Fibroblast of lung (primary cell): ENCODE results near the gene PRICKLE1. TPM values are rescaled to one million over a fixed set of nuclear protein-coding genes. Genes with fewer than 3 reads are reported as not detected.

Experiments used
- DNase-seq, 2 donors: peaks; one replicate each; pipeline versions ENCODE4 v3.0.0 to v3.0.0-alpha.2; 2010; ENCODE audit warnings: low read depth in 2 of 2
- H2AFZ ChIP-seq: 2 replicates; pipeline ENCODE4 v1.5.1; 2012; ENCODE audit warnings: low read length, control low read depth, inconsistent platforms
- H3K27ac ChIP-seq: 2 replicates; pipeline ENCODE4 v1.5.1; 2011; ENCODE audit warnings: low read length, control low read depth; ENCODE audit not compliant: insufficient read depth
- H3K27me3 ChIP-seq: 2 replicates; pipeline ENCODE4 v1.5.1; 2011; ENCODE audit warnings: mild to moderate bottlenecking, low read length; ENCODE audit not compliant: control insufficient read depth, insufficient read depth
- H3K36me3 ChIP-seq: 2 replicates; pipeline ENCODE4 v1.5.1; 2011; ENCODE audit warnings: low read length; ENCODE audit not compliant: control insufficient read depth, insufficient read depth
- H3K4me1 ChIP-seq: 2 replicates; pipeline ENCODE4 v1.5.1; 2011; ENCODE audit warnings: low read length; ENCODE audit not compliant: control insufficient read depth, insufficient read depth; ENCODE audit errors: extremely low read depth
- H3K4me2 ChIP-seq: 2 replicates; pipeline ENCODE4 v1.5.1; 2011; ENCODE audit warnings: low read length, control low read depth; ENCODE audit not compliant: insufficient read depth; ENCODE audit errors: extremely low read depth
- H3K4me3 ChIP-seq, 4 experiments: fragments of 200-600 bp in 1 of 4; sonication (generic) in 1 of 4; replicated peaks in 1 of 4; 2 replicates each; pipeline ENCODE4 v1.5.1; 2011 to 2016; ENCODE audit warnings: low read length in 4 of 4, low read depth in 3 of 4, mild to moderate bottlenecking in 3 of 4, control low read depth in 2 of 4, inconsistent platforms in 1 of 4, mixed read lengths in 1 of 4; ENCODE audit not compliant: insufficient read depth in 1 of 4; ENCODE audit errors: control extremely low read depth in 1 of 4
- H3K79me2 ChIP-seq: 2 replicates; pipeline ENCODE4 v1.5.1; 2012; ENCODE audit warnings: mild to moderate bottlenecking, low read length, inconsistent platforms; ENCODE audit not compliant: control insufficient read depth, insufficient read depth
- H3K9ac ChIP-seq: 2 replicates; pipeline ENCODE4 v1.5.1; 2011; ENCODE audit warnings: mild to moderate bottlenecking, low read length, control low read depth; ENCODE audit not compliant: insufficient read depth
- H3K9me3 ChIP-seq: 2 replicates; pipeline ENCODE4 v1.5.1; 2012; ENCODE audit warnings: low read depth, low read length; ENCODE audit not compliant: control insufficient read depth, insufficient read depth
- H4K20me1 ChIP-seq: 2 replicates; pipeline ENCODE4 v1.5.1; 2011; ENCODE audit warnings: low read length; ENCODE audit not compliant: control insufficient read depth, insufficient read depth; ENCODE audit errors: extremely low read depth
- EZH2 ChIP-seq: IDR thresholded peaks from 2 replicates; pipeline ENCODE4 v1.5.1; 2012; ENCODE audit warnings: low read length, control low read depth, mild to moderate bottlenecking; ENCODE audit errors: missing control alignments
- polyA plus RNA-seq, 2 donors: library from polyadenylated mRNA; depleted of rRNA in 1 of 2; stranded (reverse) in 1 of 2; unstranded in 1 of 2; fragments of >200 nt; gene quantifications; 2 replicates each; pipeline ENCODE4 v1.2.1, GENCODE V29; 2011 to 2012; ENCODE audit warnings: missing spikeins in 1 of 2
- total RNA-seq: library from RNA; depleted of rRNA; stranded (reverse); fragments of >200 nt; gene quantifications from 2 replicates; pipeline ENCODE4 v1.2.1, GENCODE V29; 2014
- TF ChIP-seq, protein P1 (sequence below), 2 donors: IDR thresholded peaks in 1 of 2; conservative IDR thresholded peaks in 1 of 2; 1 replicate in 1 of 2; 2 replicates in 1 of 2; pipeline ENCODE4 v1.5.1; 2011 to 2012; ENCODE audit warnings: low read length in 2 of 2, control low read depth in 1 of 2, inconsistent platforms in 1 of 2, low read depth in 1 of 2, mild to moderate bottlenecking in 1 of 2

The PRICKLE1 gene
- total and polyA plus RNA-seq, 2 donors (not counting 1 experiment from before 2014, with no cell fraction given) = 3.4 to 9.6 TPM

DNA sequence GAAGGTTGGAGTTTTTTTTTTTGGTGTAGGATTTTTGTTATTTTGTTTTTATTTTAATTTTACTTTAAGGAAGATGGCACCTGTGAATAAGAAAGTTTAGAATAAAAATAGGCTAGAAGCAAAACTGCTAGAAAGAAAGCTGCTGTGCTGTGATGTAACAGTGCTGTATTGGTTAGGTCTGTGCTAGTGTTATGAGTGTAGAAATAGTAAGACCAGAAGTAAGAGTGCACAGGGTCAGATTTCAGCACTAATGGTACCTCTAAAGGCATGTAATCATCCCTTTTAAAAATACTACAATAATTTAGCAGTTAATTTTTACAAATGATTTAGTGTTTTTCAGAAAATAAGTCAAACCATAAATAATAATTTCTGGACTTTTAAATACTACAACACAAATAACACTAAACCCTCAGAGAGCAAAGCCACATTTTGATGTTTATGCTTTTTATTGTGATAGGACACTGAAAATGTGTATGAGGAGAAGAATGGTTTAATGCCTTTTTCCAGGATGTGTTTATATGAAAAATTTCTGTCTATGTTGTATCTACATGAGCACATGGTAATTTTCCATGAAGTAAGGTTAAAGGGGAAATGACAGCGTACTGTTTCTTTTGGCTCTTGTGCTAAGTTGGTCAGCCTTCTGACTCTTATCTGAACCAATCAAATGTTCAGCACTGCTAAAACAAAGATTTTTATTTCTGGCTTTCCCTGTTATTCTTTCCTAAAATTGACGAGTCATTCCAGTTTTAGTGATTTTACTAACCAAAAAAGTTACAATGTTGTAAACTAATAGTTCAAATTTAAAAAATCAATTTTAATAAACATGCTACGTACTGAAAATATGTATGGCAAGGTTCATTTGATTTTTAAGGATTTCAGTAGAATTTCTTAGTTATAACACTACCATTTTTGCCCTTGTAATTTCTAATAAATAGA is 167.4 kb downstream of the PRICKLE1 start:
- no peak overlapping the region for H3K9ac ChIP-seq
- no peaks in the 10 kb centered on the region for H3K27me3 ChIP-seq
- TF ChIP-seq, protein P1, sequence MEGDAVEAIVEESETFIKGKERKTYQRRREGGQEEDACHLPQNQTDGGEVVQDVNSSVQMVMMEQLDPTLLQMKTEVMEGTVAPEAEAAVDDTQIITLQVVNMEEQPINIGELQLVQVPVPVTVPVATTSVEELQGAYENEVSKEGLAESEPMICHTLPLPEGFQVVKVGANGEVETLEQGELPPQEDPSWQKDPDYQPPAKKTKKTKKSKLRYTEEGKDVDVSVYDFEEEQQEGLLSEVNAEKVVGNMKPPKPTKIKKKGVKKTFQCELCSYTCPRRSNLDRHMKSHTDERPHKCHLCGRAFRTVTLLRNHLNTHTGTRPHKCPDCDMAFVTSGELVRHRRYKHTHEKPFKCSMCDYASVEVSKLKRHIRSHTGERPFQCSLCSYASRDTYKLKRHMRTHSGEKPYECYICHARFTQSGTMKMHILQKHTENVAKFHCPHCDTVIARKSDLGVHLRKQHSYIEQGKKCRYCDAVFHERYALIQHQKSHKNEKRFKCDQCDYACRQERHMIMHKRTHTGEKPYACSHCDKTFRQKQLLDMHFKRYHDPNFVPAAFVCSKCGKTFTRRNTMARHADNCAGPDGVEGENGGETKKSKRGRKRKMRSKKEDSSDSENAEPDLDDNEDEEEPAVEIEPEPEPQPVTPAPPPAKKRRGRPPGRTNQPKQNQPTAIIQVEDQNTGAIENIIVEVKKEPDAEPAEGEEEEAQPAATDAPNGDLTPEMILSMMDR (conservative IDR thresholded peaks at IDR 0.05 in 1 of 2, IDR thresholded peaks at IDR 0.05 in 1 of 2; ENCODE audit: low read depth in 1 of 2, low read length in 2 of 2) = no peak
- TF ChIP-seq EZH2 = no peak
- H3K4me1 ChIP-seq = no peaks in the 10 kb centered on the region
- H3K27ac ChIP-seq = peak overlapping the region; percentile 18
- H3K36me3 ChIP-seq = peaks cover 2% of the 10 kb centered on the region
- H2AFZ ChIP-seq = no peak overlapping the region
- peak overlapping the region; percentile 62 for H3K4me2 ChIP-seq
- H4K20me1 ChIP-seq = no peaks in the 10 kb centered on the region
- no peaks in the 10 kb centered on the region for H3K79me2 ChIP-seq
- H3K4me3 ChIP-seq = no peak overlapping the region
- DNase-seq = peak; percentile 80 to 82
- no peaks in the 10 kb centered on the region for H3K9me3 ChIP-seq

DNA sequence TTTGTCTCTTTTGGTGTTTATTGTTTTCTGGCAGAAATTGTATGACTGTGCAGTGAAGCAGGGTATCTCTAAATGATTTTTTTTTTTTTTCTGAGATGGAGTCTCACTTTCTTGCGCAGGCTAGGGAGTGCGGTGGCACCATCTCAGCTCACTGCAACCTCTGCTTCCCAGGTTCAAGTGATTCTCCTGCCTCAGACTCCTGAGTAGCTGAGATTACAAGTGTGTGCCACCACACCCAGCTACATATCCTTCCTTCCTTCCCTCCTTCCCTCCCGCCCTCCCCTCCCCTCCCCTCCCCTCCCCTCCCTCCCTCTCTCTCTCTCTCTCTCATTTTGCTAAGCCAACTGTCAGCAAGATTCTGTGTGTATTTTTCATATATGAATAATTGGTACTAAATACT is 169.2 kb downstream of the PRICKLE1 start:
- Histone ChIP-seq H3K4me1 (no peaks in the 10 kb centered on the region), H3K4me3 (no peak overlapping the region), H3K9me3 (no peaks in the 10 kb centered on the region), H3K27me3 (no peaks in the 10 kb centered on the region), H3K4me2 (no peak overlapping the region), H4K20me1 (no peaks in the 10 kb centered on the region), H3K9ac (no peak overlapping the region), H3K36me3 (peaks cover 2% of the 10 kb centered on the region), H3K79me2 (no peaks in the 10 kb centered on the region), H2AFZ (no peak overlapping the region), H3K27ac (no peak overlapping the region)
- TF ChIP-seq, protein P1 (conservative IDR thresholded peaks at IDR 0.05 in 1 of 2, IDR thresholded peaks at IDR 0.05 in 1 of 2; ENCODE audit: low read depth in 1 of 2, low read length in 2 of 2) = no peak
- no peak for TF ChIP-seq EZH2
- DNase-seq = no peak

DNA sequence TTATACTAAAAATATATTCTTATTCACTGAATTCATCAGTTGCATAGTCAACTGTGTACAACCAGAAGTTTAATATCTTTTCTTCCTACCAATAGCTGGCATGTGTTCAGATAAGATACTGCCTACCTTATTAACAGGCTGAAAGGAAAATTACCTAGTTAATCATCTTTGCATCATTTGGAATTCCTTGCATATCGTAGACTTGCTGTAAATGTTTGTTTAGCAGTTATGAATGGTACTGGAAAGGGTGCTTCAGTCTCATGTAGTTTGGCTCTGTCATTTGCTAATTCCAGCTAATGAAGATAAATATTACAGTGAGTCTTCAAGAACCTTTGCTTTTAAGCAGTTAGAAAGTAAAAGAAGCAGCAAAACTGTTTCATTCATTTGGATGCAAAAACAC is 179.2 kb downstream of the PRICKLE1 start:
- Histone ChIP-seq H3K4me2 (no peak overlapping the region), H3K4me1 (no peaks in the 10 kb centered on the region), H3K27ac (no peak overlapping the region), H3K4me3 (no peak overlapping the region), H3K79me2 (no peaks in the 10 kb centered on the region), H3K36me3 (no peaks in the 10 kb centered on the region), H3K9me3 (no peaks in the 10 kb centered on the region), H3K27me3 (no peaks in the 10 kb centered on the region), H2AFZ (no peak overlapping the region), H4K20me1 (no peaks in the 10 kb centered on the region), H3K9ac (no peak overlapping the region)
- no peak for TF ChIP-seq EZH2
- TF ChIP-seq, protein P1 (conservative IDR thresholded peaks at IDR 0.05 in 1 of 2, IDR thresholded peaks at IDR 0.05 in 1 of 2; ENCODE audit: low read depth in 1 of 2, low read length in 2 of 2) = no peak
- peak in 1 of 2 donors; percentile 41 for DNase-seq
